GM20431 (cell line): Measurements from ENCODE around the gene TRAF1.
"Not testable (repeated sequence)": the region's sequence is repeated elsewhere in the genome, so short reads cannot be mapped to it uniquely, and the experiment has no call there.

Experiments used
- in situ Hi-C: fragments of 300-500 bp; cut with MseI, MboI; formaldehyde crosslinking; loops from one replicate; pipeline ENCODE4 v1.15.0; 2020; ENCODE audit warnings: low sequenced_read_pairs; ENCODE audit not compliant: unreplicated experiment

Gene TRAF1

DNA sequence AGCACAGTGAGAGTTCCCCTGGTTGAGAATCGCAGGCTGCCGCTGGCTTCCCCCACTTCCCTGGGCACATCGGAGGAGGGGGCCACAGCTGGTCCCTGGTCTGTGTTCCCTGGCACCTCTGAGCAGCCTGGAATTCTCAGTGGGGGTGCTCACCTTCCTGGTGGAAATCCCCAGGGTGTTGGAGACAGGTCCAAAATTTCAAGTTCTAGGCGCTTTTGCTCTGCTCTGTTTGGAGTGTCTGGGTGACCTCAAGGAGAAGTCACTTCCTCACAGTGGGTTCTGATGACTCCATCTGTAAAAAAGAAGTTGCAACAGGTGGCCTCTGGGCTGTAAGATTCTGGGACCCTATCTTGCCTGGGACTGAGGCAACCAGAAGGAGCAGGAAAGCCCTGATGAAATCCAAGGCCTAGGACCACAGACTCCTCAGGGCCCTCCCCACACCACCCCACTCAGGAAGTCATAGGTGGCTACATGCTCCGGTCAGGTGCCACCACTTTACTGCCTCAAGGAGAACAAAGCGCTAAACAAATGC is at the start of gene TRAF1:
Gene TRAF1, minus strand, starts transcription at position 400 of the 532 bp plus-strand sequence. CDS start 721 bp downstream, outside the sequence.
- in situ Hi-C loops, result no loop called here

DNA sequence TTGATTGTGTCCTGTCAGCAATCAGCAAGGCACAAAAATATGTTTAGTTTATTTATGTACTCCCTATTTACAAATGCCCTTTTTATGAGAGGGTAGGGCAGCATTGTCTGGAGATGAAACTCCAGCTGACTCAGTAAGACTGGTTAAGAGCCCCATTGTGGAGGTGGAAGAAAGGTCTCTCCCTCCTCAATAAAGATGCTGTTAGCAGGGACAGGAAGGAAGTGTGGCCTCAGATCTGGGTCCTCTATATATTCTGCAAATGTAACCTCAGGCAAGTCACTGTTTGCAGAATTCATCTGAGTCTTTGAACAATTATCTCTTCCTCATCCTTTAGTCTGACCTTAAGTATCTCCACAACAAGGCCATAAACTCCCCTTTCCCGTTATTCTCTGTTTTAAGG is 48.3 kb upstream of the TRAF1 start:
- in situ Hi-C loops, result no loop called here

DNA sequence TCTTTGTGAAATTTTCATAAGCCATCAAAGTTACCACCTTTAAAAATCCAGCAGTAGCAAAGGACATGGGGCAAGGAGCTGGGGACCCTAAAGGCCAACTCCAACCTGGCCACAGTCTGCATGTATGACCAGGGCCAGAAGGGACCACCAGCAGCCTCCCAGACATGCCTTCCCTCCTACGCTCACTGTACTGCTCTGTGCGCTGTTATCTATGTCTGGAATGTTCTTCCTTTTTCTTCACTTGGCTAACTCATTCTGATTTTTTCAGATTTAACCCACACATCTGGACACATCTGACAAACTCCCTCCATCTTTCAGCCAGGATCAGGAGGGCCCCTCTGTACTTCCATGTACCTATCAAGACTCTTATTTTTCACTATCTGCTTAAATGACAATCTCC is 47.6 kb upstream of the TRAF1 start:
- in situ Hi-C loops, result no loop called here

GRCh38 chr9:120971938-120972337 is 45.3 kb upstream of the TRAF1 start:
- in situ Hi-C loops, result no loop called here

DNA sequence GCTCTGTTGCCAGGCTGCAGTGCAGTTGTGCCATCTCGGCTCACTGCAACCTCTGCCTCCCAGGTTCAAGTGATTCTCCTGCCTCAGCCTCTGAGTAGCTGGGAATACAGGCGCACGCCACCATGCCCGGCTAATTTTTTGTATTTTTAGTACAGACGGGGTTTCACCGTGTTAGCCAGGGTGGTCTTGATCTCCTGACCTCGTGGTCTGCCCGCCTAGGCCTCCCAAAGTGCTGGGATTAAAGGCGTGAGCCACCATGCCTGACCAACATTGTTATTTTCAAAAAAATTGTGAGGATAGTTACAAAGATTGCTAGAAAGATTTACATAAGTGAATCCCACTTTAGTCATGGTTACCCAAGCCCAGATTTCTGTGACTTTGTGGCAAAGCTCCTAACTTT is 44.9 kb upstream of the TRAF1 start:
- in situ Hi-C loops, result not testable (repeated sequence)

DNA sequence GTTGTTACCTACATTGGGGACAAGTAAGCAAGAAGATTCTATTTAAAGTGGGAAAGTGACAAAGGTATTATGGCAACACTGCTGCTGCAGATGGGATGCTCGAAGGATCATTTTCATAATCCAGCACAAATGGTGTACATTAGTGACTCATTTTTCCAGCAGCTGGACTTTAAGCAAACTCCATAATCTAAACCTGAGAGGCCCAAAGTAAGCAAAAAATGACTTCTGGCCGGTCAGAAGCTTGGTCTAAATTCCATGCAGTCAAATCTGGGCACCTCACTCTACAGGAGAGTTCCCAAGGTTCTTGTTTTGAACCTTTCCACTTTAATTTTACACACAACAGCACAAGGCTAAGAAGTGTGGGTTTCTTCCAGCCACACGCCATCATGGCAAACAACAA is 43.6 kb upstream of the TRAF1 start:
- in situ Hi-C loops, result no loop called here

DNA sequence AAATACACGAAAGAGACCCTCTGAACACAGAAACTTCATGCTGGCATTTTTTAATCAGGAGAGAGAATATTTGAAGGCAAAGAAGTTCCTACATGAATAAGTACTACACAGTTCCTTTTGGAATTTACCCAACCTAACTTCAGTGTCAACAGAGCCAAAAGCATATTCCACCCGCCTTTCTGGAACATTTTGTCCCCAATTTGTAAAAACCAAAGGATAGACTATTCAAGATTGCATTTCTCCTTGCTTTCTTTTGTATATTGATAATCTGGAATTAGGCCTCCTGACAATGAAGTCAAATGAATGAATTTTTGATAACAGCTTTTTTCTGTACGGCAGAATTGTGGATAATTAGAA is 39.4 kb upstream of the TRAF1 start:
- in situ Hi-C loops, result no loop called here

- in situ Hi-C loops, result no loop called here
These were observed 38.9 kb upstream of the TRAF1 start for GRCh38 chr9:120965344-120966012.

DNA sequence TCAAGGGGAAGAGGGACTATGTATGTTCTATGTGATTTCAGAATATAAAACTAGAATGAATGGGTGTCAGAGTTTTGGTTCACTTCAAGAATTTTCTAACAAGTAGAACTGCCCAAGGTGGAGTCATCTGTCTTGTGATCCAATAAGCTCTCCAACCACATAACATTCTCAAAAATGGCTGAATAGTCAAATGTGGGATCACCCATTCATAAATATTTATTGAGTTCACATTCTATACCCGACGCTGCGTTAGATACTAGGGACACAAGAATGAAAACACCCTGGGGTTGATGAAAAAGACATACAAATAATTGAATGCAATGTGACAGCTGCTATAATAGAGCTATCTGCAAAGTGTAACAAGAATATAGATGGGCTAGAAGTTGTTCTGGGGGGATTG is 35.3 kb upstream of the TRAF1 start:
- in situ Hi-C loops, result no loop called here

DNA sequence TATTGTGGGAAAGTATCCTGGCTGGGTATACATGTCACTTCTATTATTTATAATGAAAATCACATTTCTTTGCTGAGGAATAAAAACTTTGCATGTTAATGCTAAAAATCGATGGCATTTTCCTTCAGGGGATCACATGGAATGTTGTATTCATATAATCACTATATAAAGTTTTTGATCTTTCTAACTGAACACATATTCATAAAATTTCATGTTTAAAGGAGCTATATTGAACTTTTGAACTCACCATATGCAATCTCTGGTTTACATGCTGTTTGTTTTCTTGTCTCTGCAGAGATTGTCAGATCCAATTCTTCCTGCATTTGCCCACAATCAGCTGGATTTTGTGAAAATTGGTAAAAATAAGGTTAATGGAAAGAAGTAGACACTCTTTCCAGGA is 33.4 kb upstream of the TRAF1 start:
- in situ Hi-C loops, result no loop called here

GRCh38 chr9:120956862-120957261 is 30.3 kb upstream of the TRAF1 start:
- in situ Hi-C loops, result no loop called here

DNA sequence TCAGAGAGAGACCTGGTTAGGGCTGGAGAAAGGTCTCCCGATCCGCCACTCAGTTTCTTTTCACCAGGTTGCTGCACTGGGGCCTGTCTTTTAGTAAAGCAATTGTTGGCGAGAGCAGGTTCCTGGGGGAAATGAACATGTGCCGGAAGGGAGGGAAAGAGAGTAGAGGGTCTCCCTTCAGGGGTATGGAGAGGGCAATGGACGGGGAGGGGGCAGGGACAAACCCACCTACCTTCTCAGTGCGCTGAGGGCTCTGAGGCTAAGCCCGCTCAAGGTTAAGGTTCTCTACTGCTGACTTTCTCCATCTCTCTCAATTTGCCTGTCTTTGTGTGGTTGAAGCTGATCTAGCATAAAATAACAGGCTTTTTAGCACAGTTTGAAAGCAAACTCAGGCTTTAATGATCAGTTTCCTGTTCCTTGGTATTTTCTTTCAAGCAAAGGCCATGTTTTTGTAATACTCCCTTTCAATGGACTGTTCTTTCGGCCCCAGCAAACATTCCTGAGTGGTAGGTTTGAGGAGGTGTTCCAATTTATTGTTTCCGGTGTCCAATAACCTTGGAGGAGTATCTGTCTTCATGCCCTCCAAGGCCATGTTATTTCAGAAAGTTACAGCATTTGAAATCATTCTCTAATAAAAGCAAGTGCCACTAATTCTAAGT is 25.5 kb upstream of the TRAF1 start:
- in situ Hi-C loops, result no loop called here

- in situ Hi-C loops, result no loop called here
These were observed 24.1 kb upstream of the TRAF1 start for GRCh38 chr9:120950421-120951388.

GRCh38 chr9:120949290-120949689 is 22.7 kb upstream of the TRAF1 start:
- in situ Hi-C loops, result no loop called here

GRCh38 chr9:120948824-120949223 is 22.2 kb upstream of the TRAF1 start:
- in situ Hi-C loops, result no loop called here

DNA sequence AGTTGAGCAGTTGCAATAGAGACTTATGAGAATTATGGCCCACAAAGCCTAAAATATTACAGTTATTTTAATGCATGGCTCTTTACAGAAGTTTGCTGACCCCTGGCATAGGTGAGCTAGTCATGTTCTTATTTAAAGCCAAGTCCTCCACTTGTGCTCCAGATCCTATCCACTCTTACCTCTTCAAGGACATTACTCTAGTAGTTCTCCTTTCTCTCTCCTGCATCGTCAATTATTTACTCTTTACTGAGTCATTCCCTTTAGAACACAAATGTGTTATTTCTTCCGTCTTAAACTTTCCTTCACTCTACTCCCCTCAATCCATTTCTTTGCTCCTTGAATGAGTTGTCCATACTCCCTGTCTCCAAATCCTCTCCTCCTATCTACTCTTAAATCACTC is 20.6 kb upstream of the TRAF1 start:
- in situ Hi-C loops, result no loop called here

DNA sequence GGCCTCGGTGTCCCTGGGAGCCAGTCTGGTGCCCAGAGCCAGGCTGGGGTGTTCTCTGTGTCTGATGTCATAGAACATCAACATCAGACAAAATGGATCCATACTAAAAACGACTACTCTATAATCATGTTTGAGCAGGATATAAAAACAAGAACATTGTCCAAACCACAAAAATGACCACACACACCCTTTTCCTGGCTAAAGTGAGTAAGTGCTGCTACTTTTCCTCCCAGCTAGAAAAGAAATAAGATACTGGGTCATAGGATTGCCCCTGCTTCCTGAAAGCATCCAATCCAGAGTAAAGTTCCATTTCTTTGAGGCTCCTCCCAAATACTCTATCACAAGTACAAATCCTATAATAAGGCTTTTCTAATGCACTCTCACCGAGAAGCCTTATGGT is 19.7 kb upstream of the TRAF1 start:
- in situ Hi-C loops, result no loop called here

- in situ Hi-C loops, result no loop called here
These were observed 18.4 kb upstream of the TRAF1 start for GRCh38 chr9:120944948-120945347.

DNA sequence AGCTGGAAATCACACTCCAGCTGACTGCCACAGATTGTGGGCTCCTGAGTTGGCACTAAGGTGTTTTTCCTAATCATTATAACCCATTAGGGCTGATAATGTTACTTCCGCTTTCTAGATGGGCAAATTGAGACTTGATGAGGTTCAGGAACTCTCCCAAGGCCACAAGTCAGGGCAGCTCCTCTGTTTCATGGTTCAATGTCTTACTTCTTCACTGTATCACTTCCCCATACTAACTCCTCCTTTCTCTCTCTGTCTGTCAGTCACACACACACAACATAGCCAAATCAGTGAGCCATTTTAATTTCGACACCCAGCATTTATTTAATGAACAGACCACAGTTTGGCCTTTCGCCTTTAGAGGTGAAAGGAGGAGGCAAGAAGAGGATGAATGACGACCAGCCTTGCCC is 17.8 kb upstream of the TRAF1 start:
- in situ Hi-C loops, result no loop called here

DNA sequence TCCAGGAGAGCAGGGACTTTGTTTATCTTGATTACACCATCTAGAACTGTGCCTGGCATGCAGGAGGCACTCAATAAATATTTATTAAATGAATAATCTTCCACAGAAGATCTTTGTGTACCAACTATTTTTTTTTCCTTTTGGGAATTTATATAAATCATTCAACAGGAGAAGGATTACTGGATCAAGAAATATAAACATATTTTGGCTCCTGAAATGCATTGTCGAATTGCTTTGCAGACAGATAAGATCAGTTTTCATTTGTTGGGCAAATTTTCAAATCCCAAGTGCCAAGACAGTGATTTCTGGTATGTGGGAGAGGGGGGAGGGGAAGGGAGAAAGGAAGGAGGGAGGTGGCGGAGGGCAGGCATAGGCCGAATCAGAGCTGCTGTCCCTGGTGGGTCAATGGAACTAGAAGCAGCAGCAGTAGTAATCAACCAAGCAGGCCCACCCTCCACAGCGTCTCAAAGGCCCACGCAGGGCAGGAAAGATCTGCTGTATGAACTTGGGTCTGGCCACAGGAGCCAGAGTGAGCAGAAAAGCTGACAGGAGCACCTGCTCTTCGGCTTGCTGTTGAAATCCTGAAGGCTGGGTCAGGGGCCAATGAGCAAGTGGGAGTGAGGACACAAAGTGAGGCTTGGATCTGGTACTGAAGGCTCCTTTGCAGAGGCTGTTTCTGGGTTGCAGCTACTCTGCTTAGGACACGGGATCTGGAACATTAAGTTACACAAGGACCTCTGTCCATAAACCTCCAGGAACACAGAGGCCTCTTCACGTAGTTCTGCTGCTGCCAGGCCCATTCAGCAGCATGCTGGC is 15.8 kb upstream of the TRAF1 start:
- in situ Hi-C loops, result no loop called here
